Gastroesophageal sphincter (tissue), 3 donors: ENCODE measurements around the gene UBA1.

Experiments
- EP300 ChIP-seq: sonication (generic); formaldehyde crosslinking; IDR thresholded peaks from one replicate; pipeline ENCODE4 v1.6.1; 2017; ENCODE audit warnings: antibody characterized with exemption, mild to moderate bottlenecking
- POLR2A ChIP-seq, 2 donors: fragments of 450-650 bp; IDR thresholded peaks; one replicate each; pipeline ENCODE4 v1.6.1; 2017; ENCODE audit warnings: antibody characterized with exemption in 2 of 2, mild to moderate bottlenecking in 2 of 2, moderate library complexity in 1 of 2
- POLR2AphosphoS5 ChIP-seq: sonication (generic); formaldehyde crosslinking; IDR thresholded peaks from one replicate; pipeline ENCODE4 v1.6.1; 2017; ENCODE audit warnings: antibody characterized with exemption
- TF ChIP-seq, protein P1 (sequence below), 4 experiments: fragments of 200-600 bp in 2 of 4; fragments of 450-650 bp in 2 of 4; sonication (generic) in 1 of 4; IDR thresholded peaks; one replicate each; pipeline ENCODE4 v1.5.1; 2017 to 2019; ENCODE audit warnings: antibody characterized with exemption in 4 of 4, mild to moderate bottlenecking in 2 of 4, moderate library complexity in 2 of 4

DNA sequence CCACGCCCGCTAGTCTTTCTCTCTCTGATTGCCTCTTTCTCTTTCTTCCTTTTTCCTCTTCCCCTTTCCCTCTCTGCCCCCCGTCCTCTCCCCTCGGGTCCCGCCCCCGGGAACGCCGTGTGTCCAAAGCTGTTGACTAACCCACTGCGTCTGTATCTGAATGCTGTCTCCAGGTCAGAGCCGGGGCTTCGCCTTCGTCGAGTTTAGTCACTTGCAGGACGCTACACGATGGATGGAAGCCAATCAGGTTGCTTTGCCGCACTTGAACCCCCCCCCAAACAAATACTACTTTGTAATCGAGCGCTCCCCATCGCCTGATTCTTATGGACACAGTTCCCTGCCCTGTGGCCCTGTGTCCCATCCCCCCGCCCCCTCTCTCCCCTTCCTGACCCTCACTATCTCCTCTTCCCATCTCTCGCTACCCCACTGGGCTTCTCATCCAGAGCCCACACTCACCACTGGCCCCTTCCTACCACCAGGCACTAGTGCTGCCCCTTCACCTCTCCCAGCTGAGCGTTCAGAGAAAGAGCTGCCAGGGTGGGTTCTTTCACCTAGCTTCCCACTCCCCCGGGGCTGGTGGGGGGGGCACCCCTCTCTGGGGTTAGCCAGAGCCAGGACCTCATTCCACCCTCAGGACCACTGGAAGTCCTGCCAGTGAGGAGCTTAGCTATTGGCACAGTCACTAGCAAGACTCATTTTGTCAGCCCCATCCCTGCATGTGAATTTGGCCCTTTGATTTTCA lies 18.6 kb upstream of the UBA1 start:
- TF ChIP-seq POLR2A (IDR thresholded peaks at IDR 0.05) (no peak), POLR2AphosphoS5 (no peak), EP300 (no peak)
- TF ChIP-seq, protein P1, sequence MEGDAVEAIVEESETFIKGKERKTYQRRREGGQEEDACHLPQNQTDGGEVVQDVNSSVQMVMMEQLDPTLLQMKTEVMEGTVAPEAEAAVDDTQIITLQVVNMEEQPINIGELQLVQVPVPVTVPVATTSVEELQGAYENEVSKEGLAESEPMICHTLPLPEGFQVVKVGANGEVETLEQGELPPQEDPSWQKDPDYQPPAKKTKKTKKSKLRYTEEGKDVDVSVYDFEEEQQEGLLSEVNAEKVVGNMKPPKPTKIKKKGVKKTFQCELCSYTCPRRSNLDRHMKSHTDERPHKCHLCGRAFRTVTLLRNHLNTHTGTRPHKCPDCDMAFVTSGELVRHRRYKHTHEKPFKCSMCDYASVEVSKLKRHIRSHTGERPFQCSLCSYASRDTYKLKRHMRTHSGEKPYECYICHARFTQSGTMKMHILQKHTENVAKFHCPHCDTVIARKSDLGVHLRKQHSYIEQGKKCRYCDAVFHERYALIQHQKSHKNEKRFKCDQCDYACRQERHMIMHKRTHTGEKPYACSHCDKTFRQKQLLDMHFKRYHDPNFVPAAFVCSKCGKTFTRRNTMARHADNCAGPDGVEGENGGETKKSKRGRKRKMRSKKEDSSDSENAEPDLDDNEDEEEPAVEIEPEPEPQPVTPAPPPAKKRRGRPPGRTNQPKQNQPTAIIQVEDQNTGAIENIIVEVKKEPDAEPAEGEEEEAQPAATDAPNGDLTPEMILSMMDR (IDR thresholded peaks at IDR 0.05): no peak
